HL-60 (cell line): Measurements from ENCODE around the gene CDC5L.
A peak's percentile ranks its signal among the peaks of the same experiment; 100 is the strongest.

Experiments
- DNase-seq, 2 experiments: peaks; one replicate each; pipeline ENCODE4 v3.0.0-alpha.2; 2010 to 2020; ENCODE audit warnings: low read depth in 1 of 2, low spot score in 1 of 2
- H3K27ac ChIP-seq: fragments of 250-450 bp; sonication (Bioruptor Pico); replicated peaks from 2 replicates; pipeline ENCODE4 v1.5.1; 2020; ENCODE audit warnings: mild to moderate bottlenecking, moderate library complexity
- H3K27me3 ChIP-seq: fragments of 250-450 bp; sonication (Bioruptor Pico); 2 replicates; pipeline ENCODE4 v1.5.1; 2021; ENCODE audit warnings: mild to moderate bottlenecking, moderate library complexity; ENCODE audit not compliant: insufficient read depth, poor library complexity, severe bottlenecking
- H3K4me3 ChIP-seq: replicated peaks from 2 replicates; pipeline ENCODE4 v1.5.1; 2011; ENCODE audit warnings: mild to moderate bottlenecking, control low read depth, low read length; ENCODE audit not compliant: insufficient read depth
- GABPA ChIP-seq: IDR thresholded peaks from 2 replicates; pipeline ENCODE4 v1.6.1; 2012; ENCODE audit warnings: low read depth
- POLR2AphosphoS5 ChIP-seq: IDR thresholded peaks from 2 replicates; pipeline ENCODE4 v1.6.1; 2012; ENCODE audit warnings: low read depth
- SPI1 ChIP-seq: IDR thresholded peaks from 2 replicates; pipeline ENCODE4 v1.6.1; 2012; ENCODE audit warnings: low read depth, mild to moderate bottlenecking, borderline replicate concordance
- long read RNA-seq: library from polyadenylated mRNA; unstranded; transcript quantifications from one replicate; pipeline ENCODE4 v2.0.0, GENCODE V29; 2020
- TF ChIP-seq, protein P1 (sequence below): IDR thresholded peaks from one replicate; pipeline ENCODE4 v1.5.1; 2011; ENCODE audit warnings: low read length, control low read depth, inconsistent platforms; ENCODE audit not compliant: insufficient read depth
- TF ChIP-seq, protein P2 (sequence below): IDR thresholded peaks from 2 replicates; pipeline ENCODE4 v1.6.1; 2012; ENCODE audit warnings: low read depth; ENCODE audit not compliant: insufficient replicate concordance

Gene CDC5L
- long read RNA-seq, full-length matches to known transcripts: 61 of 107 reads
- long read RNA-seq, partial matches to known transcripts: 46 of 107 reads
- long read RNA-seq, other reads (novel, unspliced or antisense): 0 of 107 reads

DNA sequence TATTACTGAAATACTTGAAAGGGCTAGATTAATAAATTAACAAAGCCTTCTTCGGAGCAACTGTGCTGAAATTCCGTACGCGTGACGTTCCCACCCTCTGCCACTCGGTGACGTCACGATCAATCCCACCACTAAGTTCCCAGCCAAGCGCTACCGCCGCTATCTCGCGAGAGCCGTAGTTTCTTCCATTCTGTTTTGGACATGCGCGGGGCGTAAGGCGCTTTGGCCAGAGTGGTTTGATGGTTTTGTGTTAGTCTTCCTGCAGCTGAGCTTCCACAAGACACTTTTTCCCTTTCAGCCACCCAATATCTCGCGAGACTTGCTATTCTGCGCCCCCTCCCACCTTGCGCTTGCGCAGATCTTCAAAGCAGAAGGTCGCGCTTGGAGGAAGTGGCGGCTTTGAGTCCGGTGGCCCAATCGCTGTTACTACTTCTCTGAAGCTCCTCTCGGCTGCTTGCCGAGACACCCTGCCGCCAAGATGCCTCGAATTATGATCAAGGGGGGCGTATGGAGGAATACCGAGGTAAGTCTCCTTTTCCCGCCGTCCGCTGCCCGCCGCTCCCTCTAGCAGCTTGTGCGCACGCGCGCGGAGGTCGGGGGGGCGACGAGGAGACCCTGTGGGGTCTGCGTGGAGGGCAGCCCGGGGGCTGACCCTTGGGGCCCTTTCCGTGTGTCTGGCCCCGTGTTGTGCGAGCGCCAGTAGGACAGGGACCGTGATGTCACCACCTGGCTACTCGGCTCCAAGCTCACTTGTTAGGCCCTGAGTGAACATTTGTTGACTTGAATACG, at the start of gene CDC5L:
CDC5L (plus strand) TSS at position 361 of the 789 bp plus-strand sequence; CDS start at position 479, 118 bp downstream.
- DNase-seq: peak; percentile 99
- H3K27ac ChIP-seq: peak within 1 kb of the TSS; percentile 97
- TF ChIP-seq POLR2AphosphoS5: peak; percentile 96
- TF ChIP-seq, protein P1, sequence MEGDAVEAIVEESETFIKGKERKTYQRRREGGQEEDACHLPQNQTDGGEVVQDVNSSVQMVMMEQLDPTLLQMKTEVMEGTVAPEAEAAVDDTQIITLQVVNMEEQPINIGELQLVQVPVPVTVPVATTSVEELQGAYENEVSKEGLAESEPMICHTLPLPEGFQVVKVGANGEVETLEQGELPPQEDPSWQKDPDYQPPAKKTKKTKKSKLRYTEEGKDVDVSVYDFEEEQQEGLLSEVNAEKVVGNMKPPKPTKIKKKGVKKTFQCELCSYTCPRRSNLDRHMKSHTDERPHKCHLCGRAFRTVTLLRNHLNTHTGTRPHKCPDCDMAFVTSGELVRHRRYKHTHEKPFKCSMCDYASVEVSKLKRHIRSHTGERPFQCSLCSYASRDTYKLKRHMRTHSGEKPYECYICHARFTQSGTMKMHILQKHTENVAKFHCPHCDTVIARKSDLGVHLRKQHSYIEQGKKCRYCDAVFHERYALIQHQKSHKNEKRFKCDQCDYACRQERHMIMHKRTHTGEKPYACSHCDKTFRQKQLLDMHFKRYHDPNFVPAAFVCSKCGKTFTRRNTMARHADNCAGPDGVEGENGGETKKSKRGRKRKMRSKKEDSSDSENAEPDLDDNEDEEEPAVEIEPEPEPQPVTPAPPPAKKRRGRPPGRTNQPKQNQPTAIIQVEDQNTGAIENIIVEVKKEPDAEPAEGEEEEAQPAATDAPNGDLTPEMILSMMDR: no peak
- no peak for TF ChIP-seq GABPA
- TF ChIP-seq, protein P2, sequence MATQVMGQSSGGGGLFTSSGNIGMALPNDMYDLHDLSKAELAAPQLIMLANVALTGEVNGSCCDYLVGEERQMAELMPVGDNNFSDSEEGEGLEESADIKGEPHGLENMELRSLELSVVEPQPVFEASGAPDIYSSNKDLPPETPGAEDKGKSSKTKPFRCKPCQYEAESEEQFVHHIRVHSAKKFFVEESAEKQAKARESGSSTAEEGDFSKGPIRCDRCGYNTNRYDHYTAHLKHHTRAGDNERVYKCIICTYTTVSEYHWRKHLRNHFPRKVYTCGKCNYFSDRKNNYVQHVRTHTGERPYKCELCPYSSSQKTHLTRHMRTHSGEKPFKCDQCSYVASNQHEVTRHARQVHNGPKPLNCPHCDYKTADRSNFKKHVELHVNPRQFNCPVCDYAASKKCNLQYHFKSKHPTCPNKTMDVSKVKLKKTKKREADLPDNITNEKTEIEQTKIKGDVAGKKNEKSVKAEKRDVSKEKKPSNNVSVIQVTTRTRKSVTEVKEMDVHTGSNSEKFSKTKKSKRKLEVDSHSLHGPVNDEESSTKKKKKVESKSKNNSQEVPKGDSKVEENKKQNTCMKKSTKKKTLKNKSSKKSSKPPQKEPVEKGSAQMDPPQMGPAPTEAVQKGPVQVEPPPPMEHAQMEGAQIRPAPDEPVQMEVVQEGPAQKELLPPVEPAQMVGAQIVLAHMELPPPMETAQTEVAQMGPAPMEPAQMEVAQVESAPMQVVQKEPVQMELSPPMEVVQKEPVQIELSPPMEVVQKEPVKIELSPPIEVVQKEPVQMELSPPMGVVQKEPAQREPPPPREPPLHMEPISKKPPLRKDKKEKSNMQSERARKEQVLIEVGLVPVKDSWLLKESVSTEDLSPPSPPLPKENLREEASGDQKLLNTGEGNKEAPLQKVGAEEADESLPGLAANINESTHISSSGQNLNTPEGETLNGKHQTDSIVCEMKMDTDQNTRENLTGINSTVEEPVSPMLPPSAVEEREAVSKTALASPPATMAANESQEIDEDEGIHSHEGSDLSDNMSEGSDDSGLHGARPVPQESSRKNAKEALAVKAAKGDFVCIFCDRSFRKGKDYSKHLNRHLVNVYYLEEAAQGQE: peak; percentile 44
- peak; percentile 83; the same call in 1 of the 2 replicates for TF ChIP-seq SPI1
- H3K4me3 ChIP-seq: peak within 1 kb of the TSS; percentile 89
- no peaks in the 10 kb centered on the region for H3K27me3 ChIP-seq

DNA sequence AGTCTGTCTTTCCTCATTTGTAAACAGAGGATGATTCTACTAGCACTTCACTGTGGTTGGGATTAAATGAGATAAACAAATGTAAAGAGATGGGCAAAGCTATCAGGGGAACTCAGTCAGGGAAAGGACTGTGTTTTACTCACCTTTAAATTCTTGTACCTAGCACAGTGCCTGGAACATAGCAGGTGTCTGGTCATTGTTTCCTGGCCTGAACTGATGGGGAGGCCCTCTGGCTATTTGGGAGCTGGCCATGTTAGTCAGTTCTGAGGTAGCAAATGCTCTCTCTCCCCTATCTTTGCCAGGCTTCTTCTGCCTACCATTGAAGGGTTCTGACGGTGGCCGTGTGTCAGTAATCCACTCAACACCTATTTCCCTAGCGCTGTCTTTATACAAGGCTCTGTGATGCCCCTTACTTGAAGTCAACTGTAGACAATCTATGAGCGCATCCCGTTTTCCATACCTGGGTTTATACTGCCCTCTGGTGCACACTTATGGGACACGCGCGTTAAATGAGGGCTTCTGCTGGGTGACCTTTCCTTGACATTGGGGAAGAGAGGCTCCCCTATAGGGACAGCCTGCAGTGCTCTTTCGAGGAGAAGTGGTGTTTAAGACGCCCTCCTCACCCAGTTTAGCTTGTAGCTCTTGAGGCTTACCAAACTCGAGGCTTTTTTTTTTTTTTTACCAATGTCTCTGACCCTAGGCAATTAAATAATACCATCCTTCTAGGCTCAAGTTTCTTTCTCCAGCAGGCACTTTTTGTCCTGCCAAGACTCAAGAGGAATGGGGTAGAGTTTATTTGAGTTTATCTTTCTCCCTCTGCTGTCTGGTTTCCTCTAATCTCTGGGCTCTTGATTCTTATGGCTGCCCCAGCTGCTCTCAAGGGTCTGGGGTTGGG, 49.0 kb upstream of the CDC5L start:
- Histone ChIP-seq H3K27ac (no peak overlapping the region), H3K27me3 (no peaks in the 10 kb centered on the region), H3K4me3 (no peak overlapping the region)
- TF ChIP-seq POLR2AphosphoS5: no peak
- TF ChIP-seq, protein P1: peak; percentile 70
- peak in 1 of 2 experiments; percentile 73 for DNase-seq

DNA sequence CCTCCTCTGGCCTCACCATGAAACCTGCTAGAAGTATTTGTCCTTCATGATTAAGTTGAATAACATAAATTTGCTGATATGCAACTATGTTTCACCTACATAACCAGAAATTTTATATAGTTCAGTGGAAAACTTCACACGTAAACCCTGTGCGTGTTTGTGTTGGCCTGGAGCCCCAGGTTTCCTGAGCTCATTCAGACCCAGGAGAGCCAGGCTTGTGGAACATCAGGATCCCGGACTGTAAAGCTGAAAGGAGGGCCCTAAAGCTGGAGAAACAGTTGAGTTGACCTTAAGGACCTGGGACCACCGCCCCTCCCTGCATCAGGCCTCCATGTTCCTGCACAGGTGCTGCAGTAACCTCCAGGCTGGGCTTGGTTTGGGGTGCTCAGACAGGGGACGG, 48.2 kb upstream of the CDC5L start:
- TF ChIP-seq SPI1 (no peak), GABPA (no peak), POLR2AphosphoS5 (no peak)
- TF ChIP-seq, protein P1: no peak
- TF ChIP-seq, protein P2: no peak
- Histone ChIP-seq H3K27ac (no peak overlapping the region), H3K27me3 (no peaks in the 10 kb centered on the region), H3K4me3 (no peak overlapping the region)
- no peak for DNase-seq
